Uterus (tissue), 2 donors: ENCODE results near the gene HHIPL1.

Source experiments
- POLR2A ChIP-seq, 2 donors: fragments of 450-650 bp; IDR thresholded peaks; one replicate each; pipeline ENCODE4 v1.6.1; 2016; ENCODE audit warnings: antibody characterized with exemption in 2 of 2, mild to moderate bottlenecking in 1 of 2, moderate library complexity in 1 of 2
- TF ChIP-seq, protein P1 (sequence below), 4 experiments: fragments of 200-600 bp in 2 of 4; fragments of 450-650 bp in 2 of 4; sonication (generic) in 2 of 4; IDR thresholded peaks; one replicate each; pipeline ENCODE4 v1.5.1; 2016 to 2019; ENCODE audit warnings: antibody characterized with exemption in 4 of 4, mild to moderate bottlenecking in 2 of 4, moderate library complexity in 1 of 4

DNA sequence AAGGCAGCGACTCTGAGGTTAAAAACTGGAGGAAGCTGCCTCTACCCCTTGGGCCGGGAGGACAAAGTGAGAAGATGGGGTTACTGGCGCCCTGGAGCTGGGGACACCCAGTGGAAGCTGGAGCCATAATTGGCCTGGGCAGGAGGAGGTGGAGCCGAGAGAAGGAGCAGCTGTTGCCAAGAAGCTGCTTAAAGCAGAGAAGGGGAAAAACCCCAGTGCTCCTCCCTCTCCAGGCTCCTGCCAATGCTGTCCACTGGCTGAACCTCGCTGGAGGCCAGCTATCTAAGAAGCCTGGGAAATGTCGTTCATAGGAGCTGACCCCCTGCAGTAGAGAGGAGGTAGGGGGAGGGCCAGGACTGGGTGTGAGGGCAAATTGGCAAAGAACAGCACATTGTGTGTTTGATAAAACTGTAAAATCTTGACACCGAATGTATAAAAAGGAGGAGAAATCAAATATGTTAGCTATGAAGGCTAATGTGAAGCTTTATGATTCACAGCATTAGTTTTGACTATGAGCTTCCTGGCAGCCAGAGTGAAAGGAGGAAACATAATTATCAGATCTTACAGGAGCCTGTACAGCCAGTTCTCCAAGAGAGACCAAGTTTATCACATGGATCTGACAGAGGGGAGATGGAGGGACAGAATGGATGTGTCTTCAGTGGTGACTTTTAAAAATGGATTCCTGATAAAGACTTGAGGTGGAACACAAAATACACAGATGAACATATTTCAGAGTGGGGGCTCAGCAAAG is 9.5 kb downstream of the HHIPL1 start:
- TF ChIP-seq, protein P1, sequence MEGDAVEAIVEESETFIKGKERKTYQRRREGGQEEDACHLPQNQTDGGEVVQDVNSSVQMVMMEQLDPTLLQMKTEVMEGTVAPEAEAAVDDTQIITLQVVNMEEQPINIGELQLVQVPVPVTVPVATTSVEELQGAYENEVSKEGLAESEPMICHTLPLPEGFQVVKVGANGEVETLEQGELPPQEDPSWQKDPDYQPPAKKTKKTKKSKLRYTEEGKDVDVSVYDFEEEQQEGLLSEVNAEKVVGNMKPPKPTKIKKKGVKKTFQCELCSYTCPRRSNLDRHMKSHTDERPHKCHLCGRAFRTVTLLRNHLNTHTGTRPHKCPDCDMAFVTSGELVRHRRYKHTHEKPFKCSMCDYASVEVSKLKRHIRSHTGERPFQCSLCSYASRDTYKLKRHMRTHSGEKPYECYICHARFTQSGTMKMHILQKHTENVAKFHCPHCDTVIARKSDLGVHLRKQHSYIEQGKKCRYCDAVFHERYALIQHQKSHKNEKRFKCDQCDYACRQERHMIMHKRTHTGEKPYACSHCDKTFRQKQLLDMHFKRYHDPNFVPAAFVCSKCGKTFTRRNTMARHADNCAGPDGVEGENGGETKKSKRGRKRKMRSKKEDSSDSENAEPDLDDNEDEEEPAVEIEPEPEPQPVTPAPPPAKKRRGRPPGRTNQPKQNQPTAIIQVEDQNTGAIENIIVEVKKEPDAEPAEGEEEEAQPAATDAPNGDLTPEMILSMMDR (IDR thresholded peaks at IDR 0.05): no peak
- no peak for TF ChIP-seq POLR2A (IDR thresholded peaks at IDR 0.05)
